Upper lobe of left lung (tissue), 6 donors: ENCODE data around the gene ZNF438. TPM values are rescaled to one million over a fixed set of nuclear protein-coding genes. Genes with fewer than 3 reads are reported as not detected.

ENCODE experiments used
- ATAC-seq, 2 donors: fragments of 200-7000 bp; cut with Tn5 transposase; one replicate each; pipeline ENCODE4 v1.9.1; 2022; ENCODE audit warnings: mild to moderate bottlenecking in 2 of 2, moderate library complexity in 2 of 2; ENCODE audit not compliant: low FRiP score in 2 of 2
- DNase-seq, 2 donors: peaks; one replicate each; pipeline ENCODE4 v3.0.0-alpha.2; 2019 to 2020
- H3K27ac ChIP-seq, 4 donors: fragments of 200-600 bp; sonication (generic); one replicate each; pipeline ENCODE4 v1.5.1; 2016 to 2019
- H3K27me3 ChIP-seq, 4 donors: fragments of 200-600 bp; sonication (generic); one replicate each; pipeline ENCODE4 v1.5.1; 2017 to 2019
- H3K36me3 ChIP-seq, 4 donors: fragments of 200-600 bp; sonication (generic); one replicate each; pipeline ENCODE4 v1.5.1; 2016 to 2019
- H3K4me1 ChIP-seq, 4 donors: fragments of 200-600 bp; sonication (generic); one replicate each; pipeline ENCODE4 v1.5.1; 2018 to 2019
- H3K4me3 ChIP-seq, 4 donors: fragments of 200-600 bp; sonication (generic); one replicate each; pipeline ENCODE4 v1.5.1; 2017 to 2019; ENCODE audit warnings: mild to moderate bottlenecking in 2 of 4, moderate library complexity in 1 of 4
- H3K9me3 ChIP-seq, 4 donors: fragments of 200-600 bp; sonication (generic); one replicate each; pipeline ENCODE4 v1.5.1; 2018 to 2019
- CTCF ChIP-seq, 6 experiments: fragments of 450-650 bp in 4 of 6; fragments of 200-600 bp in 2 of 6; sonication (generic) in 2 of 6; IDR thresholded peaks; one replicate each; pipeline ENCODE4 v1.5.1; 2016 to 2019; ENCODE audit warnings: antibody characterized with exemption in 6 of 6
- EP300 ChIP-seq, 4 donors: sonication (generic); formaldehyde crosslinking; IDR thresholded peaks; one replicate each; pipeline ENCODE4 v1.5.1; 2017; ENCODE audit warnings: antibody characterized with exemption in 4 of 4, control low read depth in 2 of 4
- POLR2A ChIP-seq, 4 donors: fragments of 450-650 bp; IDR thresholded peaks; one replicate each; pipeline ENCODE4 v1.5.1; 2016 to 2017; ENCODE audit warnings: antibody characterized with exemption in 4 of 4, mild to moderate bottlenecking in 2 of 4
- POLR2AphosphoS5 ChIP-seq, 2 donors: sonication (generic); formaldehyde crosslinking; IDR thresholded peaks; one replicate each; pipeline ENCODE4 v1.5.1; 2017; ENCODE audit warnings: antibody characterized with exemption in 2 of 2
- WGBS, 2 donors: methylation state at CpG; one replicate each; pipeline ENCODE4 v1.1.5; 2017 to 2018; 5-methylcytosine and 5-hydroxymethylcytosine counted together
- total RNA-seq, 6 donors: library from RNA; depleted of rRNA in 4 of 6; stranded (reverse); fragments of >200 nt in 4 of 6; gene quantifications; one replicate each; pipeline versions ENCODE4 v1.1.0 to v1.2.1, GENCODE V29; 2016 to 2021
- donor health status: DM: no; HTN: no; CAD: no; lungs with moderate emphysema.
- donor health status: DM: no; HTN: yes; CAD: no; lungs with severe emphysema.

ZNF438 gene
- total RNA-seq, 6 donors from 2014 or later: 10.5 to 25.1 (median 13.7) TPM

- Histone ChIP-seq H3K4me1 (peaks cover 14 to 25% (median 21%) of the 10 kb centered on the region in 4 donors), H3K27ac (peak overlapping the region in 2 of 4 donors; percentile 41 to 48), H3K27me3 (no peaks in the 10 kb centered on the region), H3K4me3 (no peak overlapping the region), H3K9me3 (no peaks in the 10 kb centered on the region), H3K36me3 (no peaks in the 10 kb centered on the region)
- 64 to 68% methylated on average over 5 of the region's 5 CpGs for WGBS, 2 donors
- DNase-seq (no peak), ATAC-seq (no peak)
- TF ChIP-seq POLR2A (IDR thresholded peaks at IDR 0.05): no peak
- no peak for TF ChIP-seq EP300 (IDR thresholded peaks at IDR 0.05)
- no peak for TF ChIP-seq CTCF (IDR thresholded peaks at IDR 0.05)
- TF ChIP-seq POLR2AphosphoS5 (IDR thresholded peaks at IDR 0.05): no peak
These were observed 42.5 kb upstream of the ZNF438 start for GRCh38 chr10:31073996-31074721.

DNA sequence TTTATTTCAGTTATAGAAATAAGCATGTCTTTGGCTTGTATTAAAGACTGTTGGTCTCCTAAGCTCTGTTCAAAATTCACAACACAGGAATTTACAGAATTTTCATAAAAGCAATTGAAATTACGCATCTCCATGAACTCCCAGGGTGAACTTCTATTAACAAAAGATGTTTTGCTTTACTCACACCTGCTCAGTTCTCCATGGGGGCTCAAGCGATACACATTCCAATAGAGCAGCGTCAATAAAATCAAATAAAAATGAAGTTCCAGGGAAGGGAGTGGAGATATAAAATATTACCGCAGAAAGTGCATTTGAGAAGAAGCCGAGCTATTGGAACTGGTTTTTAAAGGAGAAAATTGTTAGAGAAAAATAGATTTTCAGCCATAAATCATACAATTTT lies 41.5 kb upstream of the ZNF438 start:
- Histone ChIP-seq H3K27ac (no peak overlapping the region), H3K36me3 (no peaks in the 10 kb centered on the region), H3K4me1 (peaks cover 14 to 25% (median 21%) of the 10 kb centered on the region in 4 donors), H3K9me3 (no peaks in the 10 kb centered on the region), H3K4me3 (no peak overlapping the region), H3K27me3 (no peaks in the 10 kb centered on the region)
- 95 to 98% methylated on average over 5 of the region's 5 CpGs for WGBS, 2 donors
- DNase-seq: no peak
- no peak for ATAC-seq
- TF ChIP-seq EP300 (IDR thresholded peaks at IDR 0.05) (no peak), CTCF (IDR thresholded peaks at IDR 0.05) (no peak), POLR2A (IDR thresholded peaks at IDR 0.05) (no peak)

GRCh38 chr10:31072451-31072850 lies 40.8 kb upstream of the ZNF438 start:
- ATAC-seq: no peak
- no peak for TF ChIP-seq CTCF (IDR thresholded peaks at IDR 0.05)
- no peak for TF ChIP-seq EP300 (IDR thresholded peaks at IDR 0.05)
- TF ChIP-seq POLR2AphosphoS5 (IDR thresholded peaks at IDR 0.05): no peak
- no peak for TF ChIP-seq POLR2A (IDR thresholded peaks at IDR 0.05)

GRCh38 chr10:31071232-31072005 lies 39.8 kb upstream of the ZNF438 start:
- 77 to 81% methylated on average over 6 of the region's 6 CpGs for WGBS, 2 donors
- H3K4me1 ChIP-seq: peaks cover 14 to 25% (median 21%) of the 10 kb centered on the region in 4 donors
- no peaks in the 10 kb centered on the region for H3K9me3 ChIP-seq
- H3K27me3 ChIP-seq: no peaks in the 10 kb centered on the region
- DNase-seq: no peak
- TF ChIP-seq POLR2AphosphoS5 (IDR thresholded peaks at IDR 0.05): no peak
- no peak for TF ChIP-seq EP300 (IDR thresholded peaks at IDR 0.05)
- TF ChIP-seq POLR2A (IDR thresholded peaks at IDR 0.05): no peak
- TF ChIP-seq CTCF (IDR thresholded peaks at IDR 0.05): no peak
- peak in 1 of 2 donors; percentile 91 for ATAC-seq
- H3K4me3 ChIP-seq: no peak overlapping the region
- H3K27ac ChIP-seq: no peak overlapping the region
- H3K36me3 ChIP-seq: no peaks in the 10 kb centered on the region

More at GRCh38 chr10:31072451-31072850, 40.8 kb upstream of the ZNF438 start:
- H3K4me3 ChIP-seq: no peak overlapping the region
- H3K4me1 ChIP-seq: peaks cover 14 to 25% (median 21%) of the 10 kb centered on the region in 4 donors
- H3K27ac ChIP-seq: no peak overlapping the region
- no peaks in the 10 kb centered on the region for H3K27me3 ChIP-seq
- no peak for DNase-seq
- WGBS, 2 donors: 72 to 84% methylated on average over 2 of the region's 2 CpGs
- no peaks in the 10 kb centered on the region for H3K36me3 ChIP-seq
- H3K9me3 ChIP-seq: no peaks in the 10 kb centered on the region
